ENCODE data around the gene SLCO2A1.

The SLCO2A1 gene

GRCh38 chr3:133999891-134000685, 29.6 kb downstream of the SLCO2A1 start:
- DNase-seq (ENCODE audit: low spot score), result no peak

GRCh38 chr3:133998691-133999241, 31.0 kb downstream of the SLCO2A1 start:
- DNase-seq (ENCODE audit: low spot score), result no peak

- no peak for DNase-seq (ENCODE audit: low spot score)
Observed at GRCh38 chr3:133997871-133998635, 31.7 kb downstream of the SLCO2A1 start.

- no peak for DNase-seq (ENCODE audit: low spot score)
Observed at GRCh38 chr3:133996996-133997395, 32.7 kb downstream of the SLCO2A1 start.

GRCh38 chr3:133996251-133996661, 33.5 kb downstream of the SLCO2A1 start:
- no peak for DNase-seq (ENCODE audit: low spot score)

- DNase-seq (ENCODE audit: low spot score), result no peak
Observed at GRCh38 chr3:133995264-133995663, 34.5 kb downstream of the SLCO2A1 start.

- no peak for DNase-seq (ENCODE audit: low spot score)
Observed at GRCh38 chr3:133994166-133994890, 35.4 kb downstream of the SLCO2A1 start.

GRCh38 chr3:133992951-133993620, 36.6 kb downstream of the SLCO2A1 start:
- no peak for DNase-seq (ENCODE audit: low spot score)

- DNase-seq (ENCODE audit: low spot score), result no peak
Observed at GRCh38 chr3:133992381-133992780, 37.3 kb downstream of the SLCO2A1 start.

- DNase-seq (ENCODE audit: low spot score), result no peak
Observed at GRCh38 chr3:133991637-133992036, 38.1 kb downstream of the SLCO2A1 start.

- DNase-seq (ENCODE audit: low spot score), result no peak
Observed at GRCh38 chr3:133991209-133991608, 38.5 kb downstream of the SLCO2A1 start.

GRCh38 chr3:133989936-133990702, 39.6 kb downstream of the SLCO2A1 start:
- DNase-seq (ENCODE audit: low spot score), result no peak

GRCh38 chr3:133988631-133989161, 41.0 kb downstream of the SLCO2A1 start:
- DNase-seq (ENCODE audit: low spot score), result no peak

GRCh38 chr3:133987948-133988484, 41.7 kb downstream of the SLCO2A1 start:
- no peak for DNase-seq (ENCODE audit: low spot score)

GRCh38 chr3:133987136-133987535, 42.6 kb downstream of the SLCO2A1 start:
- DNase-seq (ENCODE audit: low spot score), result no peak

GRCh38 chr3:133986311-133986710, 43.4 kb downstream of the SLCO2A1 start:
- no peak for DNase-seq (ENCODE audit: low spot score)

GRCh38 chr3:133984975-133985374, 44.8 kb downstream of the SLCO2A1 start:
- DNase-seq (ENCODE audit: low spot score), result no peak

GRCh38 chr3:133983576-133984560, 45.9 kb downstream of the SLCO2A1 start:
- DNase-seq (ENCODE audit: low spot score), result no peak

- DNase-seq (ENCODE audit: low spot score), result no peak
Observed at GRCh38 chr3:133983126-133983525, 46.6 kb downstream of the SLCO2A1 start.
